Heart left ventricle (tissue), 13 donors: ENCODE results near the gene KATNB1.

Source experiments
- POLR2A ChIP-seq, 2 donors: fragments of 450-650 bp; IDR thresholded peaks; one replicate each; pipeline ENCODE4 v1.6.1; 2017; ENCODE audit warnings: antibody characterized with exemption in 2 of 2, mild to moderate bottlenecking in 2 of 2, moderate library complexity in 2 of 2
- TF ChIP-seq, protein P1 (sequence below), 12 donors: fragments of 200-600 bp; sonication (generic) in 4 of 12; IDR thresholded peaks; one replicate each; pipeline versions ENCODE4 v1.5.0 to v1.8.0; 2018 to 2022; ENCODE audit warnings: antibody characterized with exemption in 12 of 12, mild to moderate bottlenecking in 5 of 12
- donor health status: ischemic (EF 13 %, LVEDD 7.1; RV severe dilation, severe dysfunction).
- donor health status: DM: no; HTN: yes; CAD: no.
- donor health status: DM: no; HTN: no; CAD: no.
- donor health status: ischemic (EF 25% LVEDD 6.9; RV normal size, moderate dysfunction).
- donor health status: ischemic (EF 25% LVEDD 5.7; RV mildly dilated, moderate dysfunction).
- donor health status: ischemic (EF 35%, LVEDD 5.7; RV mildly dilated, moderate dysfunction).
- donor health status: nonischemic (EF 11% LVEDD 7.7; RV severe dilation, severe dysfunction).
- donor health status: DM: yes; HTN: yes; CAD: no.
- donor health status: PGD.
- donor health status: ischemic (EF 29% LVEDD 5.4; RV normal size, mild dysfunction).
- donor health status: nonischemic (EF 23%, LVEDD 6.1; RV moderate dilation, normal function).

DNA sequence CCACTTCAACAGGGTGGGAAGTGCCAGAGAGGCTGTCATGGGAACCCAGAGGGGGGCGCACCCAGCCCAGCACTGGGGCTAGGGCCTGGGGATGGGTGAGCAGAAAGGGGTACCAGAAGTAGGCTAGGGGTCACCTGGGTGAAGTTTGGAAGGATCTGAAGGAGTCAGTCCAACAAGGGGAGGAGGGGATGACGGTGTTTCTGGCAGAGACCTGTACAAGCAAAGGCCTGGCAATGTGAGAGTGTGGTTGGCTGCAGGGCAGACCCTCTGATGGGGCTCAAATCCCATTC, 13.4 kb upstream of the KATNB1 start:
- TF ChIP-seq, protein P1, sequence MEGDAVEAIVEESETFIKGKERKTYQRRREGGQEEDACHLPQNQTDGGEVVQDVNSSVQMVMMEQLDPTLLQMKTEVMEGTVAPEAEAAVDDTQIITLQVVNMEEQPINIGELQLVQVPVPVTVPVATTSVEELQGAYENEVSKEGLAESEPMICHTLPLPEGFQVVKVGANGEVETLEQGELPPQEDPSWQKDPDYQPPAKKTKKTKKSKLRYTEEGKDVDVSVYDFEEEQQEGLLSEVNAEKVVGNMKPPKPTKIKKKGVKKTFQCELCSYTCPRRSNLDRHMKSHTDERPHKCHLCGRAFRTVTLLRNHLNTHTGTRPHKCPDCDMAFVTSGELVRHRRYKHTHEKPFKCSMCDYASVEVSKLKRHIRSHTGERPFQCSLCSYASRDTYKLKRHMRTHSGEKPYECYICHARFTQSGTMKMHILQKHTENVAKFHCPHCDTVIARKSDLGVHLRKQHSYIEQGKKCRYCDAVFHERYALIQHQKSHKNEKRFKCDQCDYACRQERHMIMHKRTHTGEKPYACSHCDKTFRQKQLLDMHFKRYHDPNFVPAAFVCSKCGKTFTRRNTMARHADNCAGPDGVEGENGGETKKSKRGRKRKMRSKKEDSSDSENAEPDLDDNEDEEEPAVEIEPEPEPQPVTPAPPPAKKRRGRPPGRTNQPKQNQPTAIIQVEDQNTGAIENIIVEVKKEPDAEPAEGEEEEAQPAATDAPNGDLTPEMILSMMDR (IDR thresholded peaks at IDR 0.05), result no peak
- TF ChIP-seq POLR2A (IDR thresholded peaks at IDR 0.05), result no peak
